Mesothelial cell of epicardium (in vitro differentiated cells): Measurements from ENCODE around the gene PGR. TPM values are rescaled to one million over a fixed set of nuclear protein-coding genes. Genes with fewer than 3 reads are reported as not detected.

Source experiments
- DNase-seq, 2 experiments: peaks; one replicate each; pipeline ENCODE4 v3.0.0; 2021; ENCODE audit warnings: low spot score in 2 of 2; ENCODE audit not compliant: unreplicated experiment in 2 of 2
- H3K27ac Mint-ChIP-seq: 2 replicates; pipeline ENCODE4 v1.8.0; 2021; ENCODE audit warnings: mixed read lengths
- H3K27me3 Mint-ChIP-seq: 2 replicates; pipeline ENCODE4 v1.8.0; 2021; ENCODE audit warnings: low read depth, mixed read lengths
- H3K36me3 Mint-ChIP-seq: 2 replicates; pipeline ENCODE4 v1.8.0; 2021; ENCODE audit warnings: mixed read lengths
- H3K4me1 Mint-ChIP-seq: 2 replicates; pipeline ENCODE4 v1.8.0; 2021; ENCODE audit warnings: mixed read lengths
- H3K4me3 Mint-ChIP-seq: 2 replicates; pipeline ENCODE4 v1.8.0; 2021; ENCODE audit warnings: mild to moderate bottlenecking, moderate library complexity, mixed read lengths
- H3K9me3 Mint-ChIP-seq: 2 replicates; pipeline ENCODE4 v1.8.0; 2021; ENCODE audit warnings: mixed read lengths
- total RNA-seq: library from RNA; stranded (reverse); gene quantifications from 3 replicates; pipeline ENCODE4 v1.2.1, GENCODE V29; 2021
- TF ChIP-seq, protein P1 (sequence below): fragments of 200-600 bp; sonication (generic); IDR thresholded peaks from one replicate; pipeline ENCODE4 v1.5.0; 2021; ENCODE audit warnings: antibody characterized with exemption; ENCODE audit not compliant: unreplicated experiment

PGR gene
- total RNA-seq, 1 donor from 2014 or later: 0.02 TPM

DNA sequence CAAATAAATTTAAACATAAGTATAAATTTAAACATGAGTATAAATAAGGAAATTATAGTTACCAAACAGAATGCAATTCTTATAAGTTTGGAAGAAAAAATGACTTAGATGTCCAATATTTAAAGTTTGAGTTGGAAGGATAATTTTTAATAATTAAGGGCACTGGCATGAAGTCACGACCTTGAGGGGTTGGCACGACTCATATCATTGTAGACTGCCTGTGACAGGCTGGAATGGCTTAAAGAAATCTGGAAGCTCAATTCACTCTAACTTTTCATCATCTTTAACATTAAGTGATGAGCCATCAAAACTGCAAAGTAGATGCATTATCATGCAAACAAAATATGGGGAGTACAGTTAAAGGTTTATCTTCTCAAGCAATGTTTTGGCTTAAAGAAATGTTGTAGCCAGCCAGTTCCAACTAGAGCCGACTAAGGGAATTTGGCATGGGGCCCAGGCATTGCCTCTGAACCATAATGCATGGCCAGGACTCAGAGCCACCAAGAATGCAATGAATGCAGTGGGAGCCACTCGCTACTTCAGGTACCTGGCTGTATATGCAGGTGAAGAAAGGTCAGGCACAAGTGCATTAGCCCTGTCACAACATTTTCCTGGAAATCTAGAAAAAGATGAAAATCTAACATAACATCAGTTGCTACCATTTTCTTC is 33.4 kb downstream of the PGR start:
- H3K36me3 Mint-ChIP-seq: no peaks in the 10 kb centered on the region
- H3K4me1 Mint-ChIP-seq: peaks cover 14% of the 10 kb centered on the region
- peak in 1 of 2 experiments; percentile 53 for DNase-seq
- peak overlapping the region; percentile 6 for H3K27ac Mint-ChIP-seq
- H3K27me3 Mint-ChIP-seq: no peaks in the 10 kb centered on the region
- H3K9me3 Mint-ChIP-seq: peaks cover 3% of the 10 kb centered on the region
- TF ChIP-seq, protein P1, sequence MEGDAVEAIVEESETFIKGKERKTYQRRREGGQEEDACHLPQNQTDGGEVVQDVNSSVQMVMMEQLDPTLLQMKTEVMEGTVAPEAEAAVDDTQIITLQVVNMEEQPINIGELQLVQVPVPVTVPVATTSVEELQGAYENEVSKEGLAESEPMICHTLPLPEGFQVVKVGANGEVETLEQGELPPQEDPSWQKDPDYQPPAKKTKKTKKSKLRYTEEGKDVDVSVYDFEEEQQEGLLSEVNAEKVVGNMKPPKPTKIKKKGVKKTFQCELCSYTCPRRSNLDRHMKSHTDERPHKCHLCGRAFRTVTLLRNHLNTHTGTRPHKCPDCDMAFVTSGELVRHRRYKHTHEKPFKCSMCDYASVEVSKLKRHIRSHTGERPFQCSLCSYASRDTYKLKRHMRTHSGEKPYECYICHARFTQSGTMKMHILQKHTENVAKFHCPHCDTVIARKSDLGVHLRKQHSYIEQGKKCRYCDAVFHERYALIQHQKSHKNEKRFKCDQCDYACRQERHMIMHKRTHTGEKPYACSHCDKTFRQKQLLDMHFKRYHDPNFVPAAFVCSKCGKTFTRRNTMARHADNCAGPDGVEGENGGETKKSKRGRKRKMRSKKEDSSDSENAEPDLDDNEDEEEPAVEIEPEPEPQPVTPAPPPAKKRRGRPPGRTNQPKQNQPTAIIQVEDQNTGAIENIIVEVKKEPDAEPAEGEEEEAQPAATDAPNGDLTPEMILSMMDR: no peak
- no peak overlapping the region for H3K4me3 Mint-ChIP-seq

DNA sequence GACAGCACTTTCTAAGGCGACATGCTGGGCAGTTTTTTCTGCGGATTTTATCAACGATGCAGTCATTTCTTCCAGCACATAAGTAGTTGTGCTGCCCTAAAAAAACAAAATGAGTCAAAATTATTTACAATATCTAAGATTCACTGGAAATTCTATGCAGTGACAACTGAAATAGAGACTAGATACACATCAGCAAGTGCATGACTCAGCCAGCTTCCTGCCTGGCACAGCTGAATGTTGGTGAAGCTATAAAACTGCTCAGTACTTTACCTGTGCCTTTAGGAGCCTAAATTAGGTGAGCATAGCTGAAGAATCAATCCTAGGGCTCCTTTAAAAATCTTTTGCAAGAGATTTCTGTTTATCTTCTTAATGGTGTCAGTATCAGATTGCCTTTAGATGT is 37.8 kb downstream of the PGR start:
- TF ChIP-seq, protein P1: no peak
- no peak overlapping the region for H3K27ac Mint-ChIP-seq

DNA sequence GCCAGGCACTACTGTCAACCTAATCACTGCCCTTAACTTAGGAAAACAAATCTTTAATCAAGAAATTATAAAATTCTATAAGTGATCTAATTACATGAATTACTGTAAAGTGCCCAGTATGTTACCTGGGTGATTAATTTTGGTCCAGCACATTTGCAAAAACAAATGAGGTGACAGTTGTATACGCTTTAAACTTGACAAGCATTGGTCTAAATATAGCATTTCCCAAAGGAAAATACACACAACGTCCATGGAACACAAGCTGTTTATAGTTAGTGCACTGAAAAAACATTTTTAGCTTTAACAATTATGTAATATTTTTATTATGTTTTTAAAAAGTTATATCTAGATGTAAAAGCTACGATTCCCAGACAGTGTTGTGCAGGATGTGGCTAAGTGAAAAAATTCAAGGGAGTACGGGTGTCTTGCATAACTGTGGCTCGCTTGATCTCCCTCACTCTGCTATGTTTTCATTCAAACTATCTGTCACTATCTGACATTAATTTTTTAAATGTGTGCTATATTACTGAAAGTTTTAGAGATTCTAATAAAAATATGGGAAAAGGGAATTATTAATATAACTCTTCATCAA is 38.8 kb downstream of the PGR start:
- TF ChIP-seq, protein P1: no peak
- Mint-ChIP-seq H3K4me1 (peaks cover 9% of the 10 kb centered on the region), H3K36me3 (no peaks in the 10 kb centered on the region), H3K27ac (no peak overlapping the region), H3K27me3 (no peaks in the 10 kb centered on the region), H3K4me3 (no peak overlapping the region), H3K9me3 (peaks cover 29% of the 10 kb centered on the region)
- no peak for DNase-seq

More for the DNA sequence above, 37.8 kb downstream of the PGR start:
- no peaks in the 10 kb centered on the region for H3K36me3 Mint-ChIP-seq
- H3K27me3 Mint-ChIP-seq: no peaks in the 10 kb centered on the region
- H3K9me3 Mint-ChIP-seq: peaks cover 21% of the 10 kb centered on the region
- peaks cover 16% of the 10 kb centered on the region for H3K4me1 Mint-ChIP-seq
- H3K4me3 Mint-ChIP-seq: no peak overlapping the region
- no peak for DNase-seq

DNA sequence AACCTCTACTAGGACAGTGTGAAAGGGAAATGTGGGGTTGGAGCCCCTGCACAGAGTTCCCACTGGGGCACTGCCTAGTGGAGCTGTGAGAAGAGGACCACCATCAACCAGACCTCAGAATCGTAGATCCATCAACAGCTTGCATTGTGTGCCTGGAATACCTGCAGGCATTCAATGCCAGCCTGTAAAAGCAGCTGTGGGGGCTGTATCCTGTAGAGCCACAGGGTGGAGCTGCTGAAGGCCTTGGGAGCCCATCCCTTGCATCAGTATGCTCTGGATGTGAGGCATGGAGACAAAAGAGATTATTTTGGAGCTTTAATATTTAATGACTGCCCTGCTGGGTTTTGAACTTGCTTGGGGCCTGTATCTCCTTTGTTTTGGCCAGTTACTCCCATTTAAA is 46.3 kb downstream of the PGR start:
- peaks cover 4% of the 10 kb centered on the region for H3K36me3 Mint-ChIP-seq
- no peak overlapping the region for H3K4me3 Mint-ChIP-seq
- no peak for DNase-seq
- H3K4me1 Mint-ChIP-seq: peaks cover 10% of the 10 kb centered on the region
- peaks cover 2% of the 10 kb centered on the region for H3K27me3 Mint-ChIP-seq
- TF ChIP-seq, protein P1: no peak
- peaks cover 54% of the 10 kb centered on the region for H3K9me3 Mint-ChIP-seq
- H3K27ac Mint-ChIP-seq: no peak overlapping the region

DNA sequence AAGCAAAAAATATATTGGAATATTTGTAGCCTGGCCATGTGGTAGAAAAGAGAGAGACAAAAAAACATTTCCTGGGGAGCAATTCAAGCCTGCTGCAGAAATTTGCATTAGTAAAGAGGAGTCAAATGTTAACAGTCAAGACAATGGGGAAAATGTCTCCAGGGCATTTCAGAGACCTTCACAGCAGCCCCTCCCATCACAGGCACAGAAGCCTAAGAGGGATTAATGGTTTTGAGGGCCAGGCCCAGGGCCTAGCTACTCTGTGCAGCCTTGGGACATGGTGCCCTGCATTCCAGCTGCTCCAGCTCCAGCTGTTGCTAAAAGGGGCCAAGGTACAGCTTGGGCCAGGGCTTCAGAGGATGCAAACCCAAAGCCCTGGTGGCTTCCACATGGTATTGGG is 46.8 kb downstream of the PGR start:
- peaks cover 3% of the 10 kb centered on the region for H3K27me3 Mint-ChIP-seq
- H3K4me3 Mint-ChIP-seq: no peak overlapping the region
- peaks cover 54% of the 10 kb centered on the region for H3K9me3 Mint-ChIP-seq
- H3K36me3 Mint-ChIP-seq: peaks cover 4% of the 10 kb centered on the region
- no peak overlapping the region for H3K27ac Mint-ChIP-seq
- DNase-seq: no peak
- H3K4me1 Mint-ChIP-seq: peaks cover 15% of the 10 kb centered on the region
- TF ChIP-seq, protein P1: no peak
